Trophoblast cell (in vitro differentiated cells and primary cell): Measurements from ENCODE around the gene IGF2BP3.

Source experiments
- DNase-seq, 2 donors: peaks; one replicate each; pipeline ENCODE4 v3.0.0-alpha.2; 2016
- H2AFZ ChIP-seq: 2 replicates; pipeline ENCODE4 v1.6.1; 2013; ENCODE audit warnings: low read length, moderate library complexity, mild to moderate bottlenecking; ENCODE audit not compliant: insufficient read depth, poor library complexity
- H2AK5ac ChIP-seq: 2 replicates; pipeline ENCODE4 v1.6.1; 2013; ENCODE audit warnings: mild to moderate bottlenecking, low read length
- H2BK120ac ChIP-seq: 2 replicates; pipeline ENCODE4 v1.6.1; 2013; ENCODE audit warnings: low read length, mild to moderate bottlenecking, moderate library complexity; ENCODE audit not compliant: insufficient read depth, poor library complexity
- H2BK12ac ChIP-seq: 2 replicates; pipeline ENCODE4 v1.6.1; 2013; ENCODE audit warnings: mild to moderate bottlenecking, low read length, moderate library complexity
- H2BK5ac ChIP-seq: 2 replicates; pipeline ENCODE4 v1.6.1; 2013; ENCODE audit warnings: low read length, low read depth, moderate library complexity, mild to moderate bottlenecking; ENCODE audit not compliant: poor library complexity
- H3K14ac ChIP-seq: 2 replicates; pipeline ENCODE4 v1.6.1; 2013; ENCODE audit warnings: mild to moderate bottlenecking, low read length
- H3K18ac ChIP-seq: 2 replicates; pipeline ENCODE4 v1.6.1; 2013; ENCODE audit warnings: mild to moderate bottlenecking, low read length
- H3K23ac ChIP-seq: 2 replicates; pipeline ENCODE4 v1.6.1; 2013; ENCODE audit warnings: low read length
- H3K27ac ChIP-seq: 2 replicates; pipeline ENCODE4 v1.5.1; 2013; ENCODE audit warnings: low read depth, mild to moderate bottlenecking, inconsistent platforms, low read length, moderate library complexity
- H3K27me3 ChIP-seq: 2 replicates; pipeline ENCODE4 v1.6.1; 2013; ENCODE audit warnings: inconsistent platforms, mild to moderate bottlenecking, low read length, moderate library complexity; ENCODE audit not compliant: insufficient read depth
- H3K36me3 ChIP-seq, 2 experiments: 1 replicate in 1 of 2; 2 replicates in 1 of 2; pipeline ENCODE4 v1.6.1; 2013; ENCODE audit warnings: low read length in 2 of 2, mild to moderate bottlenecking in 2 of 2, moderate library complexity in 1 of 2; ENCODE audit not compliant: insufficient read depth in 2 of 2, control insufficient read depth in 1 of 2
- H3K4ac ChIP-seq: 2 replicates; pipeline ENCODE4 v1.6.1; 2013; ENCODE audit warnings: low read depth, mild to moderate bottlenecking, low read length, moderate library complexity
- H3K4me1 ChIP-seq, 2 experiments: 1 replicate in 1 of 2; 2 replicates in 1 of 2; pipeline ENCODE4 v1.6.1; 2013; ENCODE audit warnings: low read length in 2 of 2, mild to moderate bottlenecking in 2 of 2, moderate library complexity in 1 of 2; ENCODE audit not compliant: insufficient read depth in 2 of 2, control insufficient read depth in 1 of 2
- H3K4me2 ChIP-seq: 2 replicates; pipeline ENCODE4 v1.6.1; 2013; ENCODE audit warnings: inconsistent platforms, mild to moderate bottlenecking, low read length, moderate library complexity
- H3K4me3 ChIP-seq: 2 replicates; pipeline ENCODE4 v1.5.1; 2013; ENCODE audit warnings: mild to moderate bottlenecking, low read depth, low read length, inconsistent platforms
- H3K79me1 ChIP-seq: one replicate; pipeline ENCODE4 v1.6.1; 2013; ENCODE audit warnings: low read length
- H3K79me2 ChIP-seq: 2 replicates; pipeline ENCODE4 v1.6.1; 2013; ENCODE audit warnings: low read length, mild to moderate bottlenecking; ENCODE audit not compliant: control insufficient read depth, insufficient read depth, poor library complexity
- H3K9ac ChIP-seq: 2 replicates; pipeline ENCODE4 v1.6.1; 2013; ENCODE audit warnings: mild to moderate bottlenecking, low read length
- H3K9me3 ChIP-seq: 2 replicates; pipeline ENCODE4 v1.6.1; 2013; ENCODE audit warnings: low read depth, mild to moderate bottlenecking, control low read depth, inconsistent platforms, low read length; ENCODE audit not compliant: insufficient read depth
- H4K12ac ChIP-seq: 2 replicates; pipeline ENCODE4 v1.6.1; 2013; ENCODE audit warnings: low read depth, mild to moderate bottlenecking, low read length, moderate library complexity
- H4K8ac ChIP-seq: 2 replicates; pipeline ENCODE4 v1.6.1; 2013; ENCODE audit warnings: low read depth, mild to moderate bottlenecking, low read length, moderate library complexity
- H4K91ac ChIP-seq: one replicate; pipeline ENCODE4 v1.6.1; 2013; ENCODE audit warnings: low read depth, mild to moderate bottlenecking, low read length, moderate library complexity
- WGBS: extraction: QIAGEN DNeasy Blood & Tissue Kit; methylation state at CpG from one replicate; pipeline ENCODE4 v1.1.7; 2013; ENCODE audit warnings: missing lambda C conversion rate; ENCODE audit not compliant: insufficient read length, insufficient coverage; ENCODE audit errors: extremely low coverage; 5-methylcytosine and 5-hydroxymethylcytosine counted together

Gene IGF2BP3

DNA sequence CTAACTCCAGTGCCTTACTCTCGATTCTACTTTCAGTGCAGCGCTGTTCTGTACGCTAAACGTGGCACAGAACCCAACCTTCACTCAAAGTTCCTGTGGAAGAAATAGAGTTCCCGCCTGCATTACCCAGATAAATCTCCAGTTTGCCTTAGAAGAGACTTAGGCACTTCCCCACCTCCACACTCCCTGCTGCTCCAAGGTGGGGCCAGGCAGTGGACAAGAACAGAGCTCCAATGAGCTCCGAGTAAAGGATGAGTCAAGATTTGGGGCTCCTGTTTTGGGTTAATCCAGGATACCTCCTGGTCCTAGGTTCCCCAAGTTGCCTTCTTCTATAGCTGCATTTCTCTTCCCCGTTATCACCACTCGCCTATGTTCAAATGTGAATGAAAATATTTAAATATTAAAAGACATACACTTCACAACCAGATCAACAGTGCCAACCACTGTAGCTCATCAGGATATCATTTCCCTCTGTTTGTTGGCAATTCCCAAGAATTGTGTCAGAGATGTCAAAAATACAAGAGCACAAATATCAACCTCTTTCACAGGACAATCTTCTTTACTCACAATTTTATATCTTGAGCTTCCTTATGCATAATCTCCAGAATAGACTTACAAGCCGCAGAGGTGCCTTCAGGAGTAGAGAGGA lies 123.1 kb downstream of the IGF2BP3 start:
- Histone ChIP-seq H3K4ac (no peak overlapping the region), H2AK5ac (no peak overlapping the region), H3K27me3 (no peaks in the 10 kb centered on the region), H2BK5ac (no peak overlapping the region), H3K9me3 (no peaks in the 10 kb centered on the region), H4K8ac (peak overlapping the region; percentile 6), H3K23ac (no peak overlapping the region), H3K14ac (no peak overlapping the region), H4K91ac (no peak overlapping the region), H3K18ac (peak overlapping the region; percentile 29), H3K9ac (no peak overlapping the region), H2BK12ac (no peak overlapping the region), H3K79me2 (no peaks in the 10 kb centered on the region), H3K36me3 (peaks cover 8 to 17% of the 10 kb centered on the region in 2 experiments), H3K4me2 (no peak overlapping the region), H4K12ac (no peak overlapping the region), H2AFZ (no peak overlapping the region), H3K79me1 (no peaks in the 10 kb centered on the region), H3K4me1 (peaks cover 3 to 6% of the 10 kb centered on the region in 2 experiments), H3K27ac (no peak overlapping the region), H2BK120ac (no peak overlapping the region), H3K4me3 (no peak overlapping the region)
- WGBS = no CpG with 5 or more reads among the region's 9 CpGs
- DNase-seq = no peak

GRCh38 chr7:23346316-23346715 lies 124.0 kb downstream of the IGF2BP3 start:
- H3K4me2 ChIP-seq = no peak overlapping the region
- DNase-seq = no peak
- no peak overlapping the region for H3K27ac ChIP-seq
- H2BK5ac ChIP-seq = no peak overlapping the region
- H4K12ac ChIP-seq = no peak overlapping the region
- H3K18ac ChIP-seq = no peak overlapping the region
- H3K79me1 ChIP-seq = no peaks in the 10 kb centered on the region
- H3K4me3 ChIP-seq = no peak overlapping the region
- H3K4me1 ChIP-seq = peaks cover 3 to 6% of the 10 kb centered on the region in 2 experiments
- H2BK120ac ChIP-seq = no peak overlapping the region
- no peak overlapping the region for H3K9ac ChIP-seq
- H3K36me3 ChIP-seq = peaks cover 10 to 17% of the 10 kb centered on the region in 2 experiments
- no peak overlapping the region for H3K23ac ChIP-seq
- no peaks in the 10 kb centered on the region for H3K79me2 ChIP-seq
- WGBS = no CpG with 5 or more reads among the region's 8 CpGs
- no peak overlapping the region for H3K4ac ChIP-seq
- H2AFZ ChIP-seq = no peak overlapping the region
- no peaks in the 10 kb centered on the region for H3K27me3 ChIP-seq
- no peak overlapping the region for H3K14ac ChIP-seq
- H4K91ac ChIP-seq = no peak overlapping the region
- no peak overlapping the region for H2BK12ac ChIP-seq
- H2AK5ac ChIP-seq = no peak overlapping the region
- H3K9me3 ChIP-seq = no peaks in the 10 kb centered on the region
- H4K8ac ChIP-seq = no peak overlapping the region

DNA sequence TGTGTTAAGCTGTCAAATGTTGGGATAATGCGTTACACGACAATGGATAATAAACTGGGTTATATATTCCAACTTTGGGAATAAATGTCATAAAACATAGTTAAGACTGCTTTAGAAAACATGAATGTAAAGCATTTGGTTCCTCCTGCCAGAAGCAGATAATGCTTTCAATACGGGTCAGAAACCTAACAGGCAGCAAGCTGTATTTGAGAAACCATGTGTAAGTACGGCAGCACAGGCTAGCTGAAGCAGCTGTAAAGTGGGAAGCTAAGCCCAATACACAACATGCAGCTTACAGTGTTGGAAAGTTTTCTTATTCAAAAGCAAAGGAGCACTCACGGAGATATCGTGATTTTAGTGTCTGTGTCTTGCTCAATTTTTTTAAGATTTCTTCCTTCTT lies 124.7 kb downstream of the IGF2BP3 start:
- no peak overlapping the region for H2AK5ac ChIP-seq
- no peak overlapping the region for H3K9ac ChIP-seq
- no peak overlapping the region for H3K23ac ChIP-seq
- H3K27me3 ChIP-seq = no peaks in the 10 kb centered on the region
- no peak for DNase-seq
- H2AFZ ChIP-seq = no peak overlapping the region
- no peak overlapping the region for H3K14ac ChIP-seq
- no peak overlapping the region for H3K27ac ChIP-seq
- H3K79me2 ChIP-seq = no peaks in the 10 kb centered on the region
- H3K18ac ChIP-seq = no peak overlapping the region
- H4K8ac ChIP-seq = no peak overlapping the region
- no peaks in the 10 kb centered on the region for H3K9me3 ChIP-seq
- no peak overlapping the region for H2BK5ac ChIP-seq
- peaks cover 3 to 6% of the 10 kb centered on the region in 2 experiments for H3K4me1 ChIP-seq
- no peak overlapping the region for H3K4me3 ChIP-seq
- no peak overlapping the region for H4K91ac ChIP-seq
- no peak overlapping the region for H2BK12ac ChIP-seq
- H2BK120ac ChIP-seq = no peak overlapping the region
- peaks cover 13 to 19% of the 10 kb centered on the region in 2 experiments for H3K36me3 ChIP-seq
- no peak overlapping the region for H3K4ac ChIP-seq
- no peak overlapping the region for H4K12ac ChIP-seq
- no CpG with 5 or more reads among the region's 6 CpGs for WGBS
- no peak overlapping the region for H3K4me2 ChIP-seq
- H3K79me1 ChIP-seq = no peaks in the 10 kb centered on the region

- Histone ChIP-seq H2AFZ (no peak overlapping the region), H3K36me3 (peaks cover 13 to 16% of the 10 kb centered on the region in 2 experiments), H3K79me2 (no peaks in the 10 kb centered on the region), H3K79me1 (no peaks in the 10 kb centered on the region), H4K8ac (no peak overlapping the region), H3K4me1 (peaks cover 3 to 6% of the 10 kb centered on the region in 2 experiments), H3K14ac (no peak overlapping the region), H3K9me3 (no peaks in the 10 kb centered on the region), H3K4me3 (no peak overlapping the region), H3K27me3 (no peaks in the 10 kb centered on the region), H3K9ac (no peak overlapping the region), H3K23ac (no peak overlapping the region), H2BK120ac (no peak overlapping the region), H3K18ac (no peak overlapping the region), H3K4ac (no peak overlapping the region), H3K4me2 (no peak overlapping the region), H2BK5ac (no peak overlapping the region), H3K27ac (no peak overlapping the region), H2BK12ac (no peak overlapping the region), H4K12ac (no peak overlapping the region), H4K91ac (no peak overlapping the region), H2AK5ac (no peak overlapping the region)
- no peak for DNase-seq
- WGBS = no CpG with 5 or more reads among the region's 9 CpGs
Measured at GRCh38 chr7:23343806-23344475, 126.3 kb downstream of the IGF2BP3 start.
